GM19099 (cell line): ENCODE measurements around the gene FBN1.

Experiments used
- POLR2A ChIP-seq: IDR thresholded peaks from 3 replicates; pipeline ENCODE4 v1.6.1; 2011; ENCODE audit warnings: low read depth; ENCODE audit not compliant: insufficient read length; ENCODE audit errors: extremely low read depth

Gene FBN1

GRCh38 chr15:48423896-48424475 is 221.5 kb downstream of the FBN1 start:
- TF ChIP-seq POLR2A, result no peak

DNA sequence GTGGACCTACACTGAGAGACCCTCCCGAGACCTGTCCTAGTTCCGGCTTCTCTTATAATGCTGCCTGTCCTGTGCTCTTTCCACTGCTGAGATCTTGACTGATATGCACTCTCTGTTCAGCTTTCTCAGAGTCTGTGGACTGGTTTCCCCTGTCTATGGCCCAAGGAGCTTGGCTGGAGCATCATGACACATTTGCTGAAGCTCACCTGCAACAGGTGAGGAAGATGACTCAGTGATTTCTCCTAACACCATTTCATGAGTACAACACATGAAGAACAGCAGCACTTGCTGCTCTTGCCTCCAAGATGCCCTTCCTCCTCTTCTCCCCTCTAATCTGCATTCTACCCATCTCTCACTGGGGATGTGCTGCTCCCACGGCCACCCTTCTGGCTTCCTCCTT is 222.2 kb downstream of the FBN1 start:
- no peak for TF ChIP-seq POLR2A

GRCh38 chr15:48422401-48422800 is 223.1 kb downstream of the FBN1 start:
- TF ChIP-seq POLR2A, result no peak

DNA sequence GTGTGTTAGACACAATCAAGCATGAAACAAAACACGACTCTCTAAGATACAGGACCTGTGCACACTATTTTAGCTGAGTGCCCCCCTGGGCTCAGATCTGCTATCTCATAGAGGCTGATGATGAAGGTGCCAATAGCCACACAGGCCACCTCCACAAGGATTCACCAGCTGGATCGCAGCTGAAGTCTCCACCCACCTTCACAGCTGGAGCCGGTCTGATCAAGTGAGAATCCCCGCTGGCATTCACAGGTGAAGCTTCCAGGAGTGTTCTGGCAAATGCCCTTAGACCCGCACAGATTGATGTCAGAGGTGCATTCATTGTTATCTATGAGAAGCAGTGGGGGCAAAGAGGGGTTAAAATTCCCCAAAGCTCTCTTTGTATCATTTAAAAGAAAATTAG is 224.1 kb downstream of the FBN1 start:
- TF ChIP-seq POLR2A, result no peak

GRCh38 chr15:48419896-48420295 is 225.6 kb downstream of the FBN1 start:
- no peak for TF ChIP-seq POLR2A

DNA sequence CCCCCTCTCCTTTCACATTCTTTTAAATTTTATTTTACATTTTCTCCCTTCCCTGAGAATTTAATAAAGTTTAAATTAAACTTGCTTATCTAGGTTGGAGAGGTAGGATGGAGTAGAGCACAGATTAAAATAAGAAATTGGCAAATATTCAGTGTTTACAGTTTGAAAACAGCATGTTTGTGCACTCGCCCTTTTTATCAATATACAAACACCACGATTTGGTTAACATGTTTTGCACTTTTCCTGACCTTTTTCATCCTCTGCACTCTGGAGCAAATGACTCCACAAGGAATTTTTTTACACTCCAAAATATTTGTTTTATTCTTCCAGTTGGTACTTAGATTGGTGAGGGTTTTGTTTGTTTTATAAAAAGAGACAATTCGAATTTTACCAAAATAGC is 227.2 kb downstream of the FBN1 start:
- no peak for TF ChIP-seq POLR2A

- TF ChIP-seq POLR2A, result no peak
Measured at GRCh38 chr15:48416301-48416700, 229.2 kb downstream of the FBN1 start.

DNA sequence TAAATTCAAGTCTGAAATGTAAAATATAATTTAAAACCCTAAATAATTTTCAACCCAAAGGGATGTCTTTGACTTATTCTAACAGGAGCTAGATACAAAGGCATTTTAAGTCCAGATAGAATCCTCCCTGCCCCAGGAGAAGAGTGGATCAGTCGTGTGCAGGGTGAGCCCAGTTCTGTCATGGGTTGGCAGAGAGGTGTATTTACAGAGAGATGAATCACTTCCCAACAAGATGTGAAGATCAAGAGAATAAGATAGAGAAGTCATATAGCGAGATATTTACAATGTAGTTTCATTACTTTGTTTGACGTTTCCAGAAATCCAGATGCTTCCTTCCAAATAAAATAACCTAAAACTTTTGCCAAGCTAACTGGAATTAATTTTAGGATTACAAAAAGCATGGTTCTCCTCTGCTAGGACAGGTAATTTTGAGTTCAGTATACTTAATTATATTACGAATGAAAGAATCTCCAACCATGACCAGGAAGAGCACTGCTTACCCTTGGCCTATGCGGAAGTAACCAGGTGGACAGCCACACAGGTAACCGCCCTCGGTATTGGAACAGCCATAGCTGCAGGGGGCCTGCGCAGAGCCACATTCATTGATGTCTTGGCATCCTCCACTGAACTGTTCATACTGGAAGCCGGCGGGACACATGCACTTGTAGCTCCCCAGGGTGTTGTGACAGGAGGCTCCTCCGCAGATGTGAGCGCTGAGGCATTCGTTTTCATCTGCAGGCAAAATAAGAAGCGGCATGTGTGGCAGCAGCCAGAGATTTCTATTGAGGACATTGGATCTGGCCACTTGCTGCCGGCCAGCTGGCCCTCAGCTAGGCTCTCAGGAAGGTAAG is 230.2 kb downstream of the FBN1 start:
- TF ChIP-seq POLR2A, result no peak

DNA sequence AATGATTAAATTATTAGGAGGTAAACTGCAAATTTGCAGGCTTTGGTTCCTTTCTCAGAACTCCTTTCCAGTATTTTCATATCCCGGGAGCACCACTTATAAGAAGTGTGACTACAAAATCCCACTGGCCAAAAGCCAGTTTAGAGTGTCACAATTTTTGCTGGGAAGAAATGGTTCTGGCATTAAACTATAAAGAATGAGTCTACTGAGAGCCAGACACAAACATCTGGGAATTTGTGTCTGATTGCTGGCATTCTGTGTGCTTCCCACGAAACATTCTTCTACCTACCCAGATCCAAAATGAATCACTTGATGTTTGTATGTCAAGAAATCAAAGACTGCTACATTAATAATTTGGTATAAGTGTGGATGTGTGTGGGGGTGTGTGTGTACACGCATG is 231.5 kb downstream of the FBN1 start:
- no peak for TF ChIP-seq POLR2A

- no peak for TF ChIP-seq POLR2A
Measured at GRCh38 chr15:48413304-48413703, 232.2 kb downstream of the FBN1 start.

DNA sequence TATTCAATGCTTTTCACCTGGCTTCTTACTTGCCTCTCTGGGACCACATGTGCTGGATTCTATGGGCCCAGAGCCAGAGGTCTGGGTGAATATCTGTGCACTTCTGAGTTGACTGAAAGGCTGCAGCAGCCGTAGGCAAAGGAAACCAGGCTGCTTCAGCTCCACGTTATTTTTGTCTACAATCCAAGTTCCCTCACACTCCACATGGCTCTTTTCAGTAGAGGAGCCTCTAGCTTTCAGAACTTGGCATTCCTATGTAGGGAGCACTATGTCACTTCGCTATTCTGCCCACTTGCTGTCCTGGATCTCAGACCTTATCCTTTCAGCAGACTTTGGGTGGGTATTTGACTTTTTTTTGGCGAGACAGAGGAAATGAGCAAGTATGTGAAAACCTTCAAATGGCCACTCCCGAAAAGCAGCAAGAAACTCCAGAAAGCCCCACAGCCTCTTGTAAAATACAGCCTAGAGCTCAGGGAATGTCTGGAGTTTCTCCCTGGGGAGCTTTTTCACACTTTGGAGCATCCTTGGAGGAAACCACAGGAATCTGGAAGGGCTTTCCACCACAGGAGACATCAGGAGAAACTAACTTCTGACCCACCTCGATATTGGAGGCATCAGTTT is 233.4 kb downstream of the FBN1 start:
- TF ChIP-seq POLR2A, result no peak

- TF ChIP-seq POLR2A, result no peak
Measured at GRCh38 chr15:48409623-48410022, 235.9 kb downstream of the FBN1 start.

DNA sequence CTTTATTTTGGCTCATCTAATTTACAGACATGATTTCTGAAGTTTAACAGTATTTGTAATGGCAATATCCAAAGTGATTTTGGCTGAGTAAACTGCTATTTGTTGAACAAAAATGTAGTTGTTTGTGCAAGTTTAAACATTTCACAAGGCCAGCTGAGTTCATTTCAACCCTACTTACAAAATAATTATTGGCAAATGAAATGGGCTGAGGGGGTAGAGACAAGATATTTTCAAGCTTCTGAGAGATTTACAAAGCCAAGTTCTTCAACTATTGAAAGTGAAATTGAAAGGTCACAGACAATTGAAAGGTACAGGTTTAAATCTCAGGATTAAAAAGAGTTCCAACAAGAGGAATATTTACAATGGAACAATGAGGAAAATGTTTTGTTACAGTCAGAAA is 237.2 kb downstream of the FBN1 start:
- no peak for TF ChIP-seq POLR2A

GRCh38 chr15:48407646-48408045 is 237.9 kb downstream of the FBN1 start:
- no peak for TF ChIP-seq POLR2A

DNA sequence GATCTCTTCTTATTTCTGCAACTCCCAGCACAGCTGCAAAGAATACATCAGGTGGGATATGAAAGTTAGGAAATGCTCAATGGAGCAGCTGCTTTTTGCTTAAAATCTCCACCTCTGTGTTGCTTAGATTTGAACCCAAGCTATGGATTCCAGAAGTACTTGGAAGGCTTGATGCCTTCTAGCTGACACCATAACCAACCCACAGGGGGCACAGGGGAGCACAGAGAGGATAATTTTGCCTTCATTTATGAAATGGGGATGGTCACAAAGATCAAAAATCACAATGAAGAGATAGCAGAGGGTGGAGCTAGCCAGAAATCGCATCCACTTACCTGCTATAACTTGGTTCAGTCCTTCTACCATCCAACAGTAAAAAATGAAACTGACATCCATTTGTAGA is 238.6 kb downstream of the FBN1 start:
- TF ChIP-seq POLR2A, result no peak

GRCh38 chr15:48406266-48406891 is 239.1 kb downstream of the FBN1 start:
- no peak for TF ChIP-seq POLR2A

DNA sequence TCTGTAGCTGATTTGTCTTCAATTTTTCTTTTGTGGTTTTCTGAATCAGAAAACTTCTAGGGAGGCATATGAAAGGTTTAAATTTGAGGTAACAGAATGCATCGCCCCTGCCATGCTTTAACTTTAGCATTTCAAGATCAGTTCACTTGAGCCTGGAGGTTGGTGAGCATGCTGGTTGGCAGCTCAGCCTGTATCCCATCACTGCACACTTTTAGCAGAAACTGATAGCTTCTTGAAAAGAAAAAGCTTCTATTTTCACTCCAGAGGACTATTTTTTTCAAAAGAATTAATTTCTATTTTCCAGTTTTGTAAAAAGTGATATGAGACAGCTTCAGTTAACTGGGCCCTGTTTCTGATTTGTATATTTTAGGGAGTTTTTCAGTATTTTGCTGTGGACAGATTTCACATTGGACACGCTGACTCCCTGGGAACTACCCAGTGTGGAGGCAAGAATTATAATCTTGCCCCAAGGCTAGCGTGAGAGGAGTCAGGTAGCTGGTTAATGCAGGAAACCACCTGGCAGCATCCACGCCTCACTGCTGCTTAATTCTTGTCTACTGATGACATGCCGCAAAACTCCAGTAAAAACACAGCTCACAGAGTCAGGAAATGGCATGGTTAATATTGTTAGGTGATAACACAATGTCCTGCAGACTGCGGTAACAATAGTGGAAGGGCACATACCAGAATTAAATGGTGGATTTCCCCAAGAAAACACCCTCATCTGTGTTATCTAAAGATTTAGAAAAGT is 242.9 kb downstream of the FBN1 start:
- no peak for TF ChIP-seq POLR2A
